Measurements from ENCODE around the gene BRIP1. TPM values are rescaled to one million over a fixed set of nuclear protein-coding genes. Genes with fewer than 3 reads are reported as not detected.

Gene BRIP1
- total and polyA plus RNA-seq, 10 donors, result 0.41 to 3.7 (median 1.5) TPM

GRCh38 chr17:61835606-61836005 is 27.7 kb downstream of the BRIP1 start:
- Histone ChIP-seq H3K36me3 (no peaks in the 10 kb centered on the region), H3K27ac (no peak overlapping the region), H3K4me1 (peaks cover 0 to 4% (median 0%) of the 10 kb centered on the region in 6 donors), H3K9me3 (no peaks in the 10 kb centered on the region), H3K27me3 (replicated peaks in 1 of 7) (no peaks in the 10 kb centered on the region), H3K4me3 (no peak overlapping the region)
- intact Hi-C loops (cut with DNase I; ENCODE audit: low total_unique reads), result no loop called here
- no peak for TF ChIP-seq POLR2AphosphoS5 (IDR thresholded peaks at IDR 0.05)
- TF ChIP-seq CTCF (IDR thresholded peaks at IDR 0.05 in 8 of 11, conservative IDR thresholded peaks at IDR 0.05 in 3 of 11), result no peak
- TF ChIP-seq POLR2A (IDR thresholded peaks at IDR 0.05), result no peak
- no peak for DNase-seq
- 90 to 95% (median 91%) methylated on average over 1 of the region's 1 CpG for WGBS, 5 donors

- Histone ChIP-seq H3K27ac (no peak overlapping the region), H3K9me3 (no peaks in the 10 kb centered on the region), H3K4me3 (no peak overlapping the region), H3K36me3 (no peaks in the 10 kb centered on the region), H3K27me3 (replicated peaks in 1 of 7) (no peaks in the 10 kb centered on the region), H3K4me1 (peaks cover 0 to 4% (median 0%) of the 10 kb centered on the region in 6 donors)
- 96 to 100% (median 97%) methylated on average over 2 of the region's 2 CpGs for WGBS, 5 donors
- DNase-seq, result no peak
- TF ChIP-seq POLR2A (IDR thresholded peaks at IDR 0.05), result no peak
- TF ChIP-seq POLR2AphosphoS5 (IDR thresholded peaks at IDR 0.05), result no peak
- TF ChIP-seq CTCF (IDR thresholded peaks at IDR 0.05 in 8 of 11, conservative IDR thresholded peaks at IDR 0.05 in 3 of 11), result no peak
- intact Hi-C loops (cut with DNase I; ENCODE audit: low total_unique reads), result no loop called here
Measured at GRCh38 chr17:61834610-61835009, 28.7 kb downstream of the BRIP1 start.

- Histone ChIP-seq H3K27ac (no peak overlapping the region), H3K4me1 (peaks cover 0 to 4% (median 0%) of the 10 kb centered on the region in 6 donors), H3K9me3 (no peaks in the 10 kb centered on the region), H3K36me3 (no peaks in the 10 kb centered on the region), H3K27me3 (replicated peaks in 1 of 7) (no peaks in the 10 kb centered on the region), H3K4me3 (no peak overlapping the region)
- intact Hi-C loops (cut with DNase I; ENCODE audit: low total_unique reads), result no loop called here
- TF ChIP-seq CTCF (IDR thresholded peaks at IDR 0.05 in 8 of 11, conservative IDR thresholded peaks at IDR 0.05 in 3 of 11) (no peak), POLR2AphosphoS5 (IDR thresholded peaks at IDR 0.05) (no peak), POLR2A (IDR thresholded peaks at IDR 0.05) (no peak)
- 85 to 99% (median 97%) methylated on average over 7 of the region's 7 CpGs for WGBS, 5 donors
- no peak for DNase-seq
Measured at GRCh38 chr17:61833536-61834193, 29.7 kb downstream of the BRIP1 start.

GRCh38 chr17:61832463-61832862 is 30.9 kb downstream of the BRIP1 start:
- 91 to 96% (median 95%) methylated on average over 3 of the region's 3 CpGs for WGBS, 5 donors
- intact Hi-C loops (cut with DNase I; ENCODE audit: low total_unique reads), result no loop called here
- Histone ChIP-seq H3K4me3 (no peak overlapping the region), H3K27me3 (replicated peaks in 1 of 7) (no peaks in the 10 kb centered on the region), H3K4me1 (peaks cover 0 to 4% (median 0%) of the 10 kb centered on the region in 6 donors), H3K27ac (no peak overlapping the region), H3K36me3 (no peaks in the 10 kb centered on the region), H3K9me3 (peaks cover 0 to 7% (median 0%) of the 10 kb centered on the region in 8 donors)
- DNase-seq, result no peak
- no peak for TF ChIP-seq POLR2AphosphoS5 (IDR thresholded peaks at IDR 0.05)
